SKM-1 treated with dmso at 0.1 percent for 144 hours (cell line): Measurements from ENCODE around the gene ANKMY1.
"Not testable (repeated sequence)": the region's sequence is repeated elsewhere in the genome, so short reads cannot be mapped to it uniquely, and the experiment has no call there.

Experiments used
- DNase-seq: peaks from one replicate; lab custom pipeline; 2025; ENCODE audit not compliant: unreplicated experiment; lab: John Stamatoyannopoulos, UW

The ANKMY1 gene

GRCh38 chr2:240555541-240556250 is 2.1 kb downstream of the ANKMY1 start:
- no peak for DNase-seq

GRCh38 chr2:240554767-240555493 is 2.9 kb downstream of the ANKMY1 start:
- DNase-seq, result no peak

DNA sequence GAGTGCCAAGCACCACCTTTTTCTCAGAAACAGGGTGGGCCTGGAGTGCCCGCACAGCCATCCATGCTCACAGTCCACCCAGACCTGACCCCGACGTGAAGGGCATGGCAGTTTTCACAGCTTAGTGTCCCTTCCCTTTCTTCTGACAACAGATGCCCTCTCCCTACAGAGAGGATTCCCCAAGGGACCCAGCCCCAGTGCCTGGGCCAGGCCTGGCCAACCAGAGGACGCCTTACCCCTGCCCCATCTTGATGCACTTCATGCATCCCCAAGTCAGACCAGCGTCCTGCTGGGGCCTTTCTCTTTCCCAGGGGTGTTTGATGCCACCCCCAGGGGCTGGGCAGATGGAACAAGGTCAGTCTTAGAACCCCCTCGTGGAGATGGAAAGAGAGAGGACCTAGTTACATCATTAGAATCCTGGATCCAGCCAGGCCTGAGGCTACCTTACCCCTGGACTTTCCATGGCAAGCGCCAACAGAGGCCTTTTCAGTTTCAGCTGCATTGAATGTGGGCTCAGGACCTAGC is 3.8 kb downstream of the ANKMY1 start:
- DNase-seq, result no peak

- no peak for DNase-seq
These were observed 6.0 kb downstream of the ANKMY1 start for GRCh38 chr2:240551811-240552210.

- DNase-seq, result no peak
These were observed 6.5 kb downstream of the ANKMY1 start for GRCh38 chr2:240551288-240551687.

- no peak for DNase-seq
These were observed 17.9 kb downstream of the ANKMY1 start for GRCh38 chr2:240539906-240540305.

DNA sequence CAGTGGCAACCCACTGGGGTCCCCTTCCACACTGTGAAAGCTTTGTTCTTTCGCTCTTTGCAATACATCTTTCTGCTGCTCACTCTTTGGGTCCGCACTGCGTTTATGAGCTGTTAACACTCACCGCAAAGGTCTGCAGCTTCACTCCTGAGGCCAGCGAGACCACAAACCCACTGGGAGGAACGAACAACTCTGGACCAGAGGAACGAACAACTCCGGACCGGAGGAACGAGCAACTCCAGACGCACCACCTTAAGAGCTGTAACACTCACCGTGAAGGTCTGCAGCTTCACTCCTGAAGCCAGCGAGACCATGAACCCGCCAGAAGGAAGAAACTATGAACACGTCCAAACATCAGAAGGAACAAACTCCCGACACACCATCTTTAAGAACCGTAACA is 18.7 kb downstream of the ANKMY1 start:
- not testable (repeated sequence) for DNase-seq

DNA sequence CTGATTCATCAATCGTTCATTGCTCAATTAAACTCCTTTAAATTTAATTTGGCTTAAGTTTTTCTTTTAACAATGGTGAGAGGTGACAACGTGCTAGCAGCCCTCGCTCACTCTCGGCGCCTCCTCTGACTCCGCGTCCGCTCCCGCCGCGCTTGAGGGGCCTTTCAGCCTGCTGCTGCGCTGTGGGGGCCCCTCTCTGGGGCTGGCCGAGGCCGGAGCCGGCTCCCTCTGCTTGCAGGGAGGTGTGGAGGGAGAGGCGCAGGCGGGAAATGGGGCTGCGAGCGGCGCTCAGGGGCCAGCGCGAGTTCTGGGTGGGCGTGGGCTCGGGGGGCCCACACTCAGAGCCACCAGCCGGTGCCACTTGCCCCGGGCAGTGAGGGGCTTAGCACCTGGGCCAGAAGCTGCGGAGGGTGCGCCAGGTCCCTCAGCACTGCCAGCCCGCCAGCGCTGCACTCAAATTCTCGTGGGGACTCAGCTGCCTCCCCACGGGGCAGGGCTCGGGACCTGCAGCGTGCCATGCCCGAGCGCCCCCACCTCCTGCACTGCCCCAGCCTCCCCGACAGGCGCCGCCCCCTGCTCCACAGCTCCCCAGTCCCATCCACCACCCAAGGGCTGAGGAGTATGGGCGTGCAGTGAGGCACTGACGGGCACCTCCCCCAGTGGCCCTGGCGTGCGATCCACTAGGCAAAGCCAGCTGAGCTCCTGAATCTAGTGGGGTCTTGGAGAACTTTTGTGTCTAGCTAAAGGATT is 19.6 kb downstream of the ANKMY1 start:
- no peak for DNase-seq

DNA sequence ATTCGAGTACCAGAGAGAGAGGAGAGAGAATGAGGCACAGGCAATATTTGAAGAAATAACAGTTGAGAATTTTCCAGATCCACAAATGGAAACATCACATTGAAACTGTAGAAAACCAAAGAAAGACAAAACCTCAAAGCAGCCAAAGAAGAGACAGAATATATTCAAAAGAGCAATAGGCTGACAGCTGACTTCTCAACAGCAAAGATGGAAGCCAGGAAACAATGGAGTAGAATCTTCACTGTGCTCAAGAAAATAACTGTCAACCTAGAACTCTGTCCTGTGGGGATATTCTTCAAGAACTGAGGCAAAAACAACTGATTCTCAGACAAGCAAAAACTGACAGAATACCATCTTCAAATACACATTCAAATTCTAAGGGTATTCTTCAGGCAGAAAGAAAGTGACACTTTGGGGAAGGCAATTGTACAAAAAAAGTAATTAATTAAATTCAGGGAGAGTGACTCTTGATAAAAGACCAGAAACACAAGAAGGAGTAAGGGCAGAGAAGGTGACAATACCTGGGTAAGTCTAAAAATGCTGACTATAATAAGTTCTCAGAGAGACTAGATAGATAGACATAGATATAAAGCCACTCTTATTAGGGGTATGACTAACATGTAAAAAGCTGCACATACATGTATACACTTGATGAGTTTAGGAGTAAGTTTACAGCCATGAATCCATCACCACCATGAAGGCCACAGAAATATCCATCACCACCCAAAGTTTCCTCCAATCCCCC is 25.6 kb downstream of the ANKMY1 start:
- DNase-seq, result no peak

- DNase-seq, result no peak
These were observed 26.8 kb downstream of the ANKMY1 start for GRCh38 chr2:240531038-240531437.

GRCh38 chr2:240530181-240530580 is 27.6 kb downstream of the ANKMY1 start:
- DNase-seq, result no peak

- no peak for DNase-seq
These were observed 28.3 kb downstream of the ANKMY1 start for GRCh38 chr2:240529344-240529999.

GRCh38 chr2:240528406-240529040 is 29.3 kb downstream of the ANKMY1 start:
- DNase-seq, result no peak

- DNase-seq, result no peak
These were observed 30.5 kb downstream of the ANKMY1 start for GRCh38 chr2:240527153-240527750.

DNA sequence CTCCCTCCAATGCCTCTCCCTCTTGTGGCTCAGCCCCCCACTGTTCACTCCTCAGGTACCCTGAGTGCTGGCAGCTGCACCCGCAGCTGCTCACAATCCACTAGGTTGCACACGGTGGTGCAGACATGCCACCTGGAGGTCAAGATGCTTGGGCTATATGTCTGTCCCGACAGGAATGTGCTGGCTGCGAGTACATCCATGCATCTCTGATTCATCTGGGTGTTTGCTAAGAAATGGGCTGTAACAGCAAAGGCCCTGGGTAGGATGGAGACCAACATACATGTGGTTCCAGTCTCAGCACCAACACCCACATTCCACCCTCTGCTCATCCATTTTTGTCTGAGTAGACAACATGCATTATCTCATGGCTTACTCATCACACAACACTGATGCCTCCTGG is 31.3 kb downstream of the ANKMY1 start:
- DNase-seq, result no peak

GRCh38 chr2:240525802-240526201 is 32.0 kb downstream of the ANKMY1 start:
- no peak for DNase-seq

- DNase-seq, result no peak
These were observed 32.6 kb downstream of the ANKMY1 start for GRCh38 chr2:240524963-240525718.

GRCh38 chr2:240523451-240524281 is 34.1 kb downstream of the ANKMY1 start:
- no peak for DNase-seq
